NB4 (cell line): Measurements from ENCODE around the gene TRIP10.
A peak's percentile ranks its signal among the peaks of the same experiment; 100 is the strongest.

ENCODE experiments used
- DNase-seq: peaks from one replicate; pipeline ENCODE4 v3.0.0; 2010; ENCODE audit warnings: low read depth
- H3K4me3 ChIP-seq: one replicate; pipeline ENCODE4 v1.5.1; 2011; ENCODE audit warnings: mild to moderate bottlenecking, low read depth, low read length, moderate library complexity
- CTCF ChIP-seq: IDR thresholded peaks from one replicate; pipeline ENCODE4 v1.5.1; 2012; ENCODE audit warnings: low read depth, low read length
- MYC ChIP-seq: IDR thresholded peaks from 2 replicates; pipeline ENCODE4 v1.6.1; 2011; ENCODE audit warnings: low read depth, low read length
- POLR2A ChIP-seq: IDR thresholded peaks from 2 replicates; pipeline ENCODE4 v1.6.1; 2011; ENCODE audit warnings: mild to moderate bottlenecking; ENCODE audit not compliant: insufficient read length; ENCODE audit errors: extremely low read depth
- TF ChIP-seq, protein P1 (sequence below): IDR thresholded peaks from 2 replicates; pipeline ENCODE4 v1.6.1; 2011; ENCODE audit warnings: low read depth, low read length

Gene TRIP10

DNA sequence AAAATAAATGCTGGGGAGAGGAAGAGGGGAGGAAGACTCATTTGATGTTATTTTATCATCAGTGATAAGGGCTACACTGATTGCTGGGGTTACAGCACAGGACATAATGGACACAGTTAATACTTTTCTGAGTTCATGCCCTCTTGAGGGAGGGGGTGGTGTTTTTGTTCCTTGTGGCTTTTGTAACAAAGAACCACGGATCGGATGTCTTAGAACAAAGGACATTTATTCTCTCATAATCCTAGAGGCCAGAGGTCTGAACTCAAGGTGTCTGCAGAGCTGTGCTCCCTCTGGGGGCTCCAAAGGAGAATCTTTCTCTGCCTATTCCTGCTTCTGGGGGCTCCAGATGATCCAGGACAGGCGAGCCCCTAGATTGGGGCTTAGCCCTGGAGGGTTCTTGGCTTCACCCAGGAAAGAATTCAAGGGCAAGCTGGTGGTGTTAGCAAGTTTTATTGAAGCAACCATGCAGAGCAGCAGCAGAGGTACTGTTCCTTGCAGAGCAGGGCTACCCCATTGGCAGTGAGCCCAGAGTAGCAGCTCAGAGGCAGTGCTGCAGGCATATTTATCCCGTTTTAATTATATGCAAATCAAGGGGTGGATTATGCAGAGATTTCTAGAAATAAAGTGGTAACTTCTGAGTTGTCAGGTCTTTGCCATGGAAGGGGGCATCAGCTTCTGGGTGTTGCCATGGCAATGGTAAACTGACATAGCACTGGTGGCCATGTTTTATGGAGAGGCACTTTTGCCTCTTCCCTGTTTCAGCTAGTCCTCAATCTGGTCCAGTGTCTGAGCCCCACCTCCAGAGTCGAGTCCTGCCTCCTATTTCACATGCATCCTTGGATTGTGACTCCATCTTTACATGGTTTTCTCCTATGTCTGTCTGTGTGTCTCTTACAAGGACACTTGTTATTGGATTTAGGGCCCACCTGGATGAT is 51.0 kb downstream of the TRIP10 start:
- no peak for DNase-seq
- H3K4me3 ChIP-seq: no peak overlapping the region
- TF ChIP-seq CTCF (no peak), MYC (no peak), POLR2A (no peak)
- TF ChIP-seq, protein P1, sequence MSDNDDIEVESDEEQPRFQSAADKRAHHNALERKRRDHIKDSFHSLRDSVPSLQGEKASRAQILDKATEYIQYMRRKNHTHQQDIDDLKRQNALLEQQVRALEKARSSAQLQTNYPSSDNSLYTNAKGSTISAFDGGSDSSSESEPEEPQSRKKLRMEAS: no peak

DNA sequence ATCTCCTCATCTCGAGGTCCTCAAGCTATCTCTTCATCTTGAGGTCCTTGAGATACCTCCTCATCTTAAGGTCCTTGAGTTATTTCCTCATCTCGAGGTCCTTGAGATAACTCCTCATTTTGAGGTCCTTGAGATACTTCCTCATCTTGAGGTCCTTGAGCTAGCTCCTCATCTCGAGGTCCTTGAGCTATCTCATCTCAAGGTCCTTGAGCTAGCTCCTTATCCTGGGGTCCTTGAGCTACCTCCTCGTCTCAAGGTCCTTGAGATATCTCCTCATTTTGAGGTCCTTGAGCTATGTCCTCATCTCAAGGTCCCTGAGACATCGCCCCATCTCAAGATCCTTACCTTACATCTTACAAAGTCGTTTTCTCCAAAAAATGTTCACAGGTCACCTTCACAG is 51.8 kb downstream of the TRIP10 start:
- H3K4me3 ChIP-seq: no peak overlapping the region
- DNase-seq: peak; percentile 4
- TF ChIP-seq, protein P1: no peak
- TF ChIP-seq CTCF (no peak), POLR2A (no peak), MYC (no peak)

DNA sequence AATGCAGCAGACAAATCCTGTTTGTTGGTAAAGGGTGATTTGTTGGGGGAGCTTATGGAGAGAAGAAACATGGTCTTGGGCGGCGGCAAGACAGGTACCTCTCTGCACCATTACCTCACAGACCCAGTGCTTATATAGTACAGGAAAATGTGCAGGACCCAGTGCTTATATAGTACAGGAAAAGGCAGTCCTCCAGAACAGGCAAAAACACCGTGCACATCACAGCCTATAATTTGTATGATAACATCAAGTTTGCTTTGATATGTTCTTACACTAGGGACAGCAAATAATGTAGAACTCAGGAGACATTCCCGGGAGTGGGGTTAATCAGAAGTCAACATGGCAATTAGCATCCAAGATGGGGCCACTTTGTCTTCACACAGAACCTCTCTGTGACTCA is 53.9 kb downstream of the TRIP10 start:
- no peak overlapping the region for H3K4me3 ChIP-seq
- TF ChIP-seq, protein P1: no peak
- TF ChIP-seq MYC: no peak
- no peak for TF ChIP-seq POLR2A
- TF ChIP-seq CTCF: no peak
- no peak for DNase-seq

DNA sequence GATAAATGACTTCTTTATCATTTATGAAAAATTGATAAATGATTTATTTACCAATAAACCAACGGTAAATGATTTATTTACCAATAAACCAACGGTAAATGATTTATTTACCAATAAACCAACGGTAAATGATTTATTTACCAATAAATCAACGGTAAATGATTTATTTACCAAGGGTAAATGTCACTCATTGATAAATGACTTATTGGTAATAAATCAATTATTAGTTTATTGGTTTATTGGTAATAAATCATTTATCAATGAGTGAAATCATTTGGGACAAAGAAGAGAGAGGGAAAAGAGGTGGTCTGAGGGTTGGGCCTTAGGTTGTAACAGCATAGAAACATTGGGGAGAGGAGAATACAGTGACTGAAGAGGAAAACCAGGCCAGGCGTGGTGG is 54.5 kb downstream of the TRIP10 start:
- no peak for DNase-seq

More for the DNA sequence above, 54.5 kb downstream of the TRIP10 start:
- no peak overlapping the region for H3K4me3 ChIP-seq
- TF ChIP-seq MYC (no peak), POLR2A (no peak), CTCF (no peak)
- TF ChIP-seq, protein P1: no peak
